Measurements from ENCODE around the gene WSCD1. TPM values are rescaled to one million over a fixed set of nuclear protein-coding genes. Genes with fewer than 3 reads are reported as not detected.

WSCD1 gene
- total RNA-seq, 2 experiments from 2014 or later: 0.23 TPM; not detected in 1

DNA sequence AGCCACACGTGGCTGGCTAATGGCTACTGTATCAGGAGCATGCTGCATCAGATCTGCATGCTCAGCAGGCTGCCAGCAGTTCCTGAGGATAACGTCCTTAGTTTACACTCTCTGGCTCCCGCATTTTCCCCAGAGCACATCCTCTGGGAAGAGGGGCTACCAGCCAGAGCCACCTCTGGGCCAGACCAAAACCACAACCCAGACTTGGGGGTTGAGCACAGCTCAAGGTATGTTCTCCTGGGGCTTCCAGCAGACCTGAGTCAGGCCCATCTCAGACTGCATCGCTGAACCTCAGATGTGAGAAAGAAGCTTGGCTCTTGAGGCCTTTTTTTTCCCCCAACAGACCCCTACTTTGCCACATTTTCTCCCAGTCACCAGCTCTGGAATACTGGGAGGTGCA, 23.7 kb upstream of the WSCD1 start:
- Mint-ChIP-seq H3K4me1 (no peaks in the 10 kb centered on the region), H3K36me3 (no peaks in the 10 kb centered on the region), H3K27me3 (no peaks in the 10 kb centered on the region), H3K9me3 (ENCODE audit: low read depth) (no peaks in the 10 kb centered on the region), H3K27ac (no peak overlapping the region), H3K4me3 (no peak overlapping the region)
- DNase-seq: no peak
- no peak for ATAC-seq
- CTCF ChIA-PET: no interaction called here

DNA sequence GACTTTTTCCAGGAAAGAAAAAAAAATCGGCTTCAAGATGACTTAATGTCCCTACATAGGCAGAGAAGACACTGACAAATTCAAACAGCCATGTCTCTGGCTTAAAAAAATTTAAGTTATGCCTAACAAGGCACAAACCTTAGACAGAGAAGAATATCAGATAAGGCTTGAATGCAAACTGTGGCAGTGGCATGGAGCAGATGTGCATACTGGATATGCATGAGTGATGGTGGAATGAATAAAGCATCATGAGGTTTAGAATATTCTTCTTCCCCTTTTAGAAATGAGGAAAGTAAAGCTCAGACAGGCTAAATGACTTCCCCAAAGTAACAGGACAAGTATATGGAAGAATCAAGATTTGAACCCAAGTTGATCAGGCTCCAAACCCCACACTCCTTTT, 23.2 kb upstream of the WSCD1 start:
- Mint-ChIP-seq H3K27ac (no peak overlapping the region), H3K36me3 (no peaks in the 10 kb centered on the region), H3K4me3 (no peak overlapping the region), H3K4me1 (no peaks in the 10 kb centered on the region), H3K9me3 (ENCODE audit: low read depth) (no peaks in the 10 kb centered on the region), H3K27me3 (peaks cover 4% of the 10 kb centered on the region)
- DNase-seq (no peak), ATAC-seq (no peak)
- CTCF ChIA-PET: no interaction called here

GRCh38 chr17:6047966-6048365, 22.2 kb upstream of the WSCD1 start:
- Mint-ChIP-seq H3K4me1 (no peaks in the 10 kb centered on the region), H3K27ac (no peak overlapping the region), H3K4me3 (no peak overlapping the region), H3K9me3 (ENCODE audit: low read depth) (no peaks in the 10 kb centered on the region), H3K27me3 (peaks cover 6% of the 10 kb centered on the region), H3K36me3 (no peaks in the 10 kb centered on the region)
- CTCF ChIA-PET: no interaction called here
- DNase-seq: no peak
- ATAC-seq: no peak

- Mint-ChIP-seq H3K27me3 (peaks cover 6% of the 10 kb centered on the region), H3K4me1 (no peaks in the 10 kb centered on the region), H3K4me3 (no peak overlapping the region), H3K36me3 (no peaks in the 10 kb centered on the region), H3K27ac (no peak overlapping the region), H3K9me3 (ENCODE audit: low read depth) (no peaks in the 10 kb centered on the region)
- CTCF ChIA-PET: no interaction called here
- DNase-seq: no peak
- ATAC-seq: no peak
Observed at GRCh38 chr17:6048486-6048885, 21.7 kb upstream of the WSCD1 start.

- CTCF ChIA-PET: no interaction called here
- Mint-ChIP-seq H3K36me3 (no peaks in the 10 kb centered on the region), H3K9me3 (ENCODE audit: low read depth) (no peaks in the 10 kb centered on the region), H3K4me3 (no peak overlapping the region), H3K4me1 (no peaks in the 10 kb centered on the region), H3K27ac (no peak overlapping the region), H3K27me3 (peaks cover 14% of the 10 kb centered on the region)
- DNase-seq (no peak), ATAC-seq (no peak)
Observed at GRCh38 chr17:6052926-6053325, 17.3 kb upstream of the WSCD1 start.

GRCh38 chr17:6054372-6054771, 15.8 kb upstream of the WSCD1 start:
- Mint-ChIP-seq H3K36me3 (no peaks in the 10 kb centered on the region), H3K4me3 (no peak overlapping the region), H3K27me3 (peaks cover 14% of the 10 kb centered on the region), H3K4me1 (no peaks in the 10 kb centered on the region), H3K27ac (no peak overlapping the region), H3K9me3 (ENCODE audit: low read depth) (no peaks in the 10 kb centered on the region)
- no peak for ATAC-seq
- DNase-seq: no peak
- CTCF ChIA-PET: no interaction called here

DNA sequence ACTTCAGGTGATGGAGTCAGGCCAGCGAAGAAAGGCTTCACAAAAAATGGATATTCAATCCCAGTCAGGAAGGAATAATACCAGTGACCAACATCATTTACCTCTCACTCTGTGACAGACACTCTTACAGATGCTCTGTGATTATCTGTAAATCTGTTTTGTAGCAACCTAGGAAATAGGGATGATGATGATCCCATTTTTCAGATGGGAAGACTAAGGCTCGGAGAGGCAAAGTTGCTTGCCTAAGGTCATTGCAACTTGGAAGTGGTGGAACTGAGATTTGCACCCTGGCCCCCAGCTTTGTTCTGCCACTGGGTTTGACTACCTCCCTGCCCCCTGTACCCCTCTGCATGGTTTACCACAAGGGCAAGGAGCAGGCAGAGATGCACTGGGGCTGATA, 14.1 kb upstream of the WSCD1 start:
- H3K27ac Mint-ChIP-seq: no peak overlapping the region
- no peak for ATAC-seq
- CTCF ChIA-PET: no interaction called here

DNA sequence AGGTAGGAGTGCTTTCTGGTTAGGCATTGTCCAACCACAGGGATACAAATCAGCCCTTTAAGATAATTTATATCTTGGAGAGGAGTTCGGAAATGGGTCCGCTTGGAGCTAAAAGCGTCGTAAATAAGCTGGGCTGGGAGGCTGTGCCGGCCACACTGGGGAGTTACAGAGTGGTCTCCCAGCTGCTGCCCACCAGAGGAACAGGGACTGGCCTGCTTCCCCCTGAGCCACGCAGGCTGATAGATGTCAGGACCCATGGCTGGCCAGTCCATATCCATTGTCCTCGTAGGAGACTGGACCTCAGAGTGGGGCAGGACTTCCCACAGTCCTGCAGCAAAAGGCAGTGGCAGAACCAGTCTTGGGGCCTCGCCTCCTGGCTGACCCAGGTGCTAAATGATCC, 12.6 kb upstream of the WSCD1 start:
- H3K36me3 Mint-ChIP-seq: no peaks in the 10 kb centered on the region
- H3K27ac Mint-ChIP-seq: no peak overlapping the region

More for the DNA sequence above, 14.1 kb upstream of the WSCD1 start:
- Mint-ChIP-seq H3K27me3 (peaks cover 14% of the 10 kb centered on the region), H3K4me1 (no peaks in the 10 kb centered on the region), H3K9me3 (ENCODE audit: low read depth) (no peaks in the 10 kb centered on the region), H3K36me3 (no peaks in the 10 kb centered on the region), H3K4me3 (no peak overlapping the region)
- DNase-seq: no peak

DNA sequence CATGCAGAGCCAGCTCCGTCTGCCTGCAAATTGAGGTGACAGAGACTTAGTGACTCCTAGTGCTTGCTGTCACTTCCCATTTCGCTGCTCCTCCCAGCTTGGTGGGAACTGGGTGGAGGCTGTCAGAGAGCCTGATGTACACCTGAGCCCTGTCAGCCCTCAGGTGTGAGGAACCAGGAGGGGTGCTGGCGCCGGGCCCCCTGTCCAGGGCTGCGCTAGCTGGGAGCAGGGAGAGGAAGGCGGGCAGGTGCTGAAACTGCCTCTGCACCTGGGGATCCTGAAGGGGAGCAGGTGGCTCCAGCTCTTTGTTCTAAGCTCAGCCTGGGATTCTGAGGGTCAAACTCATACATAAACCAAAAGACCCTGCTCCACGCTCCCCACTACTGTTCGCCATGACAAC, 10.8 kb upstream of the WSCD1 start:
- CTCF ChIA-PET: interaction anchor here (1.4 kb wide), 1 partner anchor 10 kb away, joined by 4 read pairs; no protein-coding TSS in a partner anchor
- DNase-seq: no peak
- Mint-ChIP-seq H3K27ac (no peak overlapping the region), H3K27me3 (peaks cover 5% of the 10 kb centered on the region), H3K4me3 (no peak overlapping the region), H3K4me1 (no peaks in the 10 kb centered on the region), H3K9me3 (ENCODE audit: low read depth) (no peaks in the 10 kb centered on the region), H3K36me3 (no peaks in the 10 kb centered on the region)
- ATAC-seq: no peak

More for the DNA sequence above, 12.6 kb upstream of the WSCD1 start:
- ATAC-seq (no peak), DNase-seq (no peak)
- peaks cover 7% of the 10 kb centered on the region for H3K27me3 Mint-ChIP-seq
- no peak overlapping the region for H3K4me3 Mint-ChIP-seq
- CTCF ChIA-PET: no interaction called here
- no peaks in the 10 kb centered on the region for H3K4me1 Mint-ChIP-seq
- H3K9me3 Mint-ChIP-seq (ENCODE audit: low read depth): no peaks in the 10 kb centered on the region

GRCh38 chr17:6061290-6061689, 8.9 kb upstream of the WSCD1 start:
- Mint-ChIP-seq H3K36me3 (no peaks in the 10 kb centered on the region), H3K4me1 (no peaks in the 10 kb centered on the region), H3K4me3 (no peak overlapping the region), H3K27ac (no peak overlapping the region), H3K27me3 (peaks cover 3% of the 10 kb centered on the region), H3K9me3 (ENCODE audit: low read depth) (no peaks in the 10 kb centered on the region)
- ATAC-seq (no peak), DNase-seq (no peak)
- CTCF ChIA-PET: no interaction called here

GRCh38 chr17:6064868-6065267, 5.3 kb upstream of the WSCD1 start:
- Mint-ChIP-seq H3K4me1 (peaks cover 2% of the 10 kb centered on the region), H3K27me3 (peaks cover 33% of the 10 kb centered on the region), H3K36me3 (peaks cover 1% of the 10 kb centered on the region), H3K27ac (no peak overlapping the region), H3K4me3 (no peak overlapping the region), H3K9me3 (ENCODE audit: low read depth) (no peaks in the 10 kb centered on the region)
- DNase-seq: no peak
- CTCF ChIA-PET: no interaction called here
- no peak for ATAC-seq

DNA sequence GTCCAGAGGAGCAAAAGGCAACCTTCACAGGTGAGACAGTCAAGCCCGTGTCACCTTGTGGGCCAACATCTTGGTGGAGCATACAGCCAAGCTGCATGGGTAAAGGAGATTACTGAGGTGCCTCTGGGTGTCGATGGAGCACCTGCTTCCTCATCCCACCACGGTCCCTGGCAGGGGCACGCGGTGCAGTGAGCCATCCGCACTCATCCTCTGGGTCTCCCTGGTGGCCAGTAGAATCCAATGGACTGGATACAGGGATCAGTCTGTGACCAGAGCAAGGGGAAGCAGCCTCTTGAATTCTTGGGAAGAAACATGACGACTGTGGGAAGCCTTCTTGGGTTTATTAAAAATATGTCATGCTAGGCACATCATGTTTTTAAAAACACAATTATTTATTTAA, 4.8 kb upstream of the WSCD1 start:
- H3K9me3 Mint-ChIP-seq (ENCODE audit: low read depth): no peaks in the 10 kb centered on the region
- ATAC-seq: no peak
- H3K4me1 Mint-ChIP-seq: peaks cover 3% of the 10 kb centered on the region
- H3K27me3 Mint-ChIP-seq: peaks cover 34% of the 10 kb centered on the region
- no peak overlapping the region for H3K27ac Mint-ChIP-seq
- DNase-seq: no peak
- H3K36me3 Mint-ChIP-seq: peaks cover 1% of the 10 kb centered on the region
- no peak overlapping the region for H3K4me3 Mint-ChIP-seq
- CTCF ChIA-PET: no interaction called here

GRCh38 chr17:6066183-6066948, 3.8 kb upstream of the WSCD1 start:
- Mint-ChIP-seq H3K4me3 (no peak overlapping the region), H3K27ac (no peak overlapping the region), H3K36me3 (peaks cover 1% of the 10 kb centered on the region), H3K9me3 (ENCODE audit: low read depth) (no peaks in the 10 kb centered on the region), H3K4me1 (peaks cover 3% of the 10 kb centered on the region), H3K27me3 (peaks cover 40% of the 10 kb centered on the region)
- DNase-seq (no peak), ATAC-seq (no peak)
- CTCF ChIA-PET: no interaction called here

DNA sequence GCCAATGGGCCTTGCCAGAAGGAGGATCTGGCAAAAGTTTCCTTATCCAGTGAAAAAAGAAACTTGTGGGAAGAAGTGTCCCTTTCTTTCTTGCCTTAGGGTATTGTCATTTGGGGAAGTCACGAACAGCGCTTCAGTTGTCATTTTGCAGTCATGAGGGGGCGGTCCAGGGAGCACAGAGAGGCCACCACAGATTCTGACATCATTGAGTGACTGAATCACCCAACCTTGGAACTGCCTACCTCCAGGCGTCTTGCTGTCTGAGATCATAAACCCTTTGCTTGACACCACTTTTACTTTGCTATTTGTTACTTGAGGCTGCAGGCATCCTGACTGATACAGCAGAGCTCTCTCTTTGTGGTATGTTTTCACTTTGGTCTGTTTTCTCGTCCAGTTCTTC, 3.1 kb upstream of the WSCD1 start:
- Mint-ChIP-seq H3K4me1 (peaks cover 3% of the 10 kb centered on the region), H3K27ac (no peak overlapping the region), H3K9me3 (ENCODE audit: low read depth) (no peaks in the 10 kb centered on the region), H3K4me3 (no peak overlapping the region), H3K27me3 (peaks cover 46% of the 10 kb centered on the region), H3K36me3 (peaks cover 1% of the 10 kb centered on the region)
- ATAC-seq: no peak
- CTCF ChIA-PET: no interaction called here
- no peak for DNase-seq

Data from activated CD8-positive, alpha-beta memory T cell treated with anti-CD3 and anti-CD28 coated beads, Interleukin-2, amount 10 ng/mL, durations not matched to agents 7 days and 5 days (primary cell).